GM13976 (cell line): Measurements from ENCODE around the gene SCAMP1.

ENCODE experiments used
- DNase-seq: peaks from one replicate; pipeline ENCODE4 v3.0.0; 2012; ENCODE audit warnings: low spot score
- in situ Hi-C: fragments of 300-500 bp; cut with MboI; formaldehyde crosslinking; loops from one replicate; pipeline ENCODE4 v1.12.0; 2022; ENCODE audit warnings: low sequenced_read_pairs, mixed read lengths, inconsistent platforms; ENCODE audit not compliant: unreplicated experiment
- TF ChIP-seq, protein P1 (sequence below): IDR thresholded peaks from 2 replicates; pipeline ENCODE4 v1.5.1; 2012; ENCODE audit warnings: borderline replicate concordance, mild to moderate bottlenecking; ENCODE audit not compliant: insufficient read depth; ENCODE audit errors: extremely low read depth, missing control alignments, control extremely low read depth

The SCAMP1 gene

DNA sequence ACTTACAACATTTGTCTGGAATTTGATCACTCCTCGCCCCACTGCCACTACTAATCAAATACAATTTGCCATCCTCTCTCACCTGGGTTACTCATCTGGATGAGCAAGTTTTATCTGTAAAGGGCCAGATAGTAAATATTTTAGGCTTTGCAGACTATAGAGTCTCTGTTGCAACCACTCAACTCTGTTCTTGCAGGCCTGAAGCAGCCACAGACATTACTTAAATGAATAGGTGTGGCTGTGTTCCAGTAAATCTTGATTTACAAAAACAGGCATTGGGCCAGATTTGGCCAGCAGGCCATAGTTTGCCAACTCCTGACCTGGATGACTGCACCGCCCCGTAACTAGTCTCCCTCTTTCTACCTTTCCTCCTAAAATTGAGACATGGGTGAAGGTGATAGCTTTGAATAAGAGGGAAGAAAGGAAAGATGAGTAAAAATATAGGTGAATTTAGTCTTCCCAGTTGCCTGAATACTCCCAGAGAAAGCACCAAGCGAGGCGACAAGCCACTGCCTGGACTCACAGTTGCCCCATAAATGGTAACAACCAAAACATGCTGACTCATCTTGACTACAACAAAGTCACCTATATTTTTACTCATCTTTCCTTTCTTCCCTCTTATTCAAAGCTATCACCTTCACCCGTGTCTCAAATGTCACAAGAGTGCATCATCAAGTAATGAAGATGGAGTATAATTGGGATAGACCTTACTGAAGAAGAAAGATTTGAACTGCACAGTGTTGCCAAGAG lies 32.5 kb upstream of the SCAMP1 start:
- in situ Hi-C loops, result no loop called here
- TF ChIP-seq, protein P1, sequence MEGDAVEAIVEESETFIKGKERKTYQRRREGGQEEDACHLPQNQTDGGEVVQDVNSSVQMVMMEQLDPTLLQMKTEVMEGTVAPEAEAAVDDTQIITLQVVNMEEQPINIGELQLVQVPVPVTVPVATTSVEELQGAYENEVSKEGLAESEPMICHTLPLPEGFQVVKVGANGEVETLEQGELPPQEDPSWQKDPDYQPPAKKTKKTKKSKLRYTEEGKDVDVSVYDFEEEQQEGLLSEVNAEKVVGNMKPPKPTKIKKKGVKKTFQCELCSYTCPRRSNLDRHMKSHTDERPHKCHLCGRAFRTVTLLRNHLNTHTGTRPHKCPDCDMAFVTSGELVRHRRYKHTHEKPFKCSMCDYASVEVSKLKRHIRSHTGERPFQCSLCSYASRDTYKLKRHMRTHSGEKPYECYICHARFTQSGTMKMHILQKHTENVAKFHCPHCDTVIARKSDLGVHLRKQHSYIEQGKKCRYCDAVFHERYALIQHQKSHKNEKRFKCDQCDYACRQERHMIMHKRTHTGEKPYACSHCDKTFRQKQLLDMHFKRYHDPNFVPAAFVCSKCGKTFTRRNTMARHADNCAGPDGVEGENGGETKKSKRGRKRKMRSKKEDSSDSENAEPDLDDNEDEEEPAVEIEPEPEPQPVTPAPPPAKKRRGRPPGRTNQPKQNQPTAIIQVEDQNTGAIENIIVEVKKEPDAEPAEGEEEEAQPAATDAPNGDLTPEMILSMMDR, result no peak
- no peak for DNase-seq

DNA sequence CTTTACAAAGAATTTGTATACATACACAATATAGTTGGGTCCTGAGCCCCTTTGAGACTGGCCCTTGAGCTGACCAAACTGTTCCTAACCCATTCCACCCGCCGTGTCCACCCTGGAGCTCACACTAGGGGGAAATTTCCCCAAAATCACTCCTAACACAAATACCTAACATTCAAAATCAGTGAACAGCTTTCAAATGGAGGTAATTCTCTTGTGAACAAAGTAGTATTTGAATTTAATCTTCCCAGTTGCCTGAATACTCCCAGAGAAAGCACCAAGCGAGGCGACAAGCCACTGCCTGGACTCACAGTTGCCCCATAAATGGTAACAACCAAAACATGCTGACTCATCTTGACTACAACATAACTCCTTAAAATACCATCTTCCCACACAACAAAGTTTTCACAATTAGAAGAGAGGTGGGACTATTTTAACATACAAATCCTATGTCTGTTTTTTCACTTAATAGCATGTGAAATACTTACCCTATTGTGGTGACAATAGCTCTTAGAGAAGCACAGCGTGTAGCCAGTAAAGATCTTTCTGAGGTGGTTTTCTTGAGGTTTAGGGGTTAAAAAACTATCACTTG lies 31.7 kb upstream of the SCAMP1 start:
- in situ Hi-C loops, result no loop called here

DNA sequence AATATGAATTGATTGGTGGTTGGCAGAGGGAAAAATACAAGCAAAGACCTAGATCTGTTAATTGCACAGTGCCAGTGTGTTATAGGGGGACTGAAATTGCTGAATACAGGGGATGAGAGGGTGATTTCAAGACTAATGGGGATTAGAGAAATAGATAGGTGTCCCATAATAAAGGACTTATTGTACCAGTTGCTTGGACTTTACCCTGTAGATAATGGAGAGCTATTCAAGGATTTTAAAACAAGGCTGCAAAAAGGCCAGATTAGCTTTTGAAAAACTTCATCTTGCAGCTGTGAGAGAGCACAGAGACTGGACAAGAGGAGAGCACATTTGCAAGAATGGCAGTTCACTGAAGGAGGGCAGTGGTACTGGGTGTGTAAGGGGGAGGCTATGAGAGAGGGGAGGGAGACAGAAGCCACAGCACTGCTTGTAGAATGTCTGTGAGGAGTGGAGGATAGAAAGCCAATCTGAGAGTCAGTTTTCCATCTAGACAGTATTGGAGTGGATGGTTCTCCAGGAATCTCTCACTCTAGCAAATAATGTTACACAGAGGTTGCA lies 28.8 kb upstream of the SCAMP1 start:
- no peak for DNase-seq
- TF ChIP-seq, protein P1, result no peak
- in situ Hi-C loops, result no loop called here

More for the DNA sequence above, 31.7 kb upstream of the SCAMP1 start:
- no peak for DNase-seq
- TF ChIP-seq, protein P1, result no peak

DNA sequence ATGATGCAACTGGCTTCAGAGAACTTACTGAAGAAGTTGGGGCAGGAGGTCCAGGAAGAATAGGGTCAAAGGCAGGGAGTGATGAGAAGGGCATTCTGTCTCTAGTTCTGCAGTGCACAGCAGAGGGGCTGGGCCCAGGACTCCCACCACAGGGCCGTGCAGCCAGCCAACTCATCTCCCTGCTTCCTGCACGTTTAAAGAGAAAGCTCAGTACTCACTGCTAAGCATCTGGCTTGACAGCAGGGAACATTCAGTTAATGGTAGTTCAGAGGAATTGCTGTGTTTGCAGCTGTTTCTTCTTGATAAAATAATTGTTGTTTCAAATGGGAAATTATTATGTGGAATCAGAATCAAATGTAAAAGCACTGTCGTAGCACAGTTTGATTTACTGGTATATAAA lies 25.6 kb upstream of the SCAMP1 start:
- TF ChIP-seq, protein P1, result no peak
- in situ Hi-C loops, result no loop called here
- no peak for DNase-seq

DNA sequence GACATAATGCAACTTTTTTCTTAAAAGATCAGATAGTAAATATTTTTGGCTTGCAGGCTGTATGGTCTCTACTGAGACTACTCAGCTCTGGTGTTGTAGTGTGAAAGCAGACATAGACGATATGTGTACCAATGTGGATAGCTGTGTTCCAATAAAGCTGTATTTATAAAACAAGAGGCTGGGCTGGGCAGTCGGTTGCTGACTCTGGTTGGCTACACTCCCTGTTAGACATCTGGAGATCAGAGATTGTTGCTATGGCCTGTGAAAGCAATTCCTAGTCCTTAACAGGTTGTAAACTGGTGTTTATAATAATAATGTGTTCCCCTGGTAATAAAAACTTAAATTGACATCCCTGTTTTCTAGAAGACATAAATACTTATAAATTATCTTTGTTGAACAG lies 24.4 kb upstream of the SCAMP1 start:
- in situ Hi-C loops, result no loop called here
- no peak for DNase-seq
- TF ChIP-seq, protein P1, result no peak

DNA sequence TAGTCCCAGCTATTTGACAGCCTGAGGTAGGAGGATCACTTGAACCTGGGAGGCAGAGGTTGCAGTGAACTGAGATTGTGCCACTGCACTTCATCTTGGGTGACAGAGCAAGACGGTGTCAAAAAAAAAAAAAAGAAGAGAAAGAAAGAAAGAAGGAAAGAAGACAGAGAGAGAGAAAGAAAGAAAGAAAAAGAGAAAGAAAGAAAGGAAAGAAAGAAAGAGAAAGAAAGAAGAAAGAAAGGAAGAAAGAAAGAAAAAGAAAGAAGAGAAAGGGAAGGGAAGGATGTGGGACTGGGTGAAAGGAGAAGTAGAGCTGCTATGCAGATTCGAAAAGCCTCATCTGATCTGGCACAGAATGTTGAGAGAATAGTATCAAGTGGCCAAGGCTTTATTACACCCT lies 23.7 kb upstream of the SCAMP1 start:
- DNase-seq, result no peak
- in situ Hi-C loops, result no loop called here
- TF ChIP-seq, protein P1, result no peak
